ENCODE results near the gene LDLRAD3.
"Not testable (repeated sequence)": the region's sequence is repeated elsewhere in the genome, so short reads cannot be mapped to it uniquely, and the experiment has no call there.

LDLRAD3 gene

GRCh38 chr11:36189735-36190134 lies 245.9 kb downstream of the LDLRAD3 start:
- DNase-seq, result not testable (repeated sequence)

DNA sequence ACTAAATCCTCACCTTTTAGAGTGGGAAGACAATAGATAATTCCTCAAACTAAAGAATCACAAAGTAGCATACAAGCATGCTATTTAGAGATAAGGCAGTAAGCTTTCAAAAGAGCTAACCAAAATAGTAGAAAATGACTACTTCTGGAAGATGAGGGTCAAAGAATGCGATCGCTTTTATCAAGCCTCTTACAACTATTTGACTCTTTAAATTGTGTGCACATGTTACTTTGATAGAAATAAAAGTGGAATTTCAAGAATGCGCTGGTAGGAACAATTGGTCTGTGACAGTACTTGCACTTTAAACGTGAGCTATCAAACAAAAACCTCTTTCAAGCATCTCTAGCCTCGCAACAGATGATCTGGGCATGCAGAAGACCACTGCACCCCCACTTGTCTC lies 248.1 kb downstream of the LDLRAD3 start:
- DNase-seq, result no peak

DNA sequence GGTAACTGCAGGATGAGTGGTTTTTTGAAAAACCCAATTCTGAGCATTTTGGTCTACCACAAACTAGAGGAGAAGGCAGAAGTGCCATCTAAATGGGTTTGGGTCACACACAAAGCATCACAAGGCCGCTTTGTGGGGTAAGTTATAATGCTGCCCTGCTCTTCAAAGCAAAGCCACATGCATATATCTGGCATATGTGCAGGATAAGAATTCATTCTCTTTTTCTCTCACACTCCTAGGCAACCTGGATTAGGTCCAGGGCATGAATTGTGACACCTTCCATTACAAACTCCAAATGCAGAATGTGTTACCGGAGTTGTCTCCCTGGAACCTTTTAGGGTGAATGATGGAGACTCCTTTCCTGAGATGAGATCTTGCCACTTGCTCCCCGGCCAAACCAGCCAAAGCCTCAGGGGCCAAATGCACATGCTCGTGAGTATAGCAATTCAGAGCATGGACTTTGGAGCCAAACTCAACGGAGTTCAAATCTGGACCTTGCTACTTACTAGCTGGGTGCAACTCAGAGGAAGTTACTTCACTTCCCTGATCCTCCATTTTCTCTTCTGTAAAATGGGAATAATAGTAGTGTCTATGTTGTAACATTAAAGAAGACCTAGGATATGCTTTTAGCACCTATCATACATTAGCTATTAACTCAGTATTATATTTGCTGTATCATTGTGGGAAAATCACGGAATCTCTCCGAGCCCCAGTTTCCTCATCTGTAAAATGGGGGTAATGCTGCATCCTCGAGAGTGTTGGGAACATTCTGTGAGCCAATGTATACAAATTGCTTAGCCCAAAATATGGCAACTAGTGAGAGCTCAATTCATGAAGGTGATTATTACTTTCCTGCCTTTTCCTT lies 248.8 kb downstream of the LDLRAD3 start:
- DNase-seq, result no peak

DNA sequence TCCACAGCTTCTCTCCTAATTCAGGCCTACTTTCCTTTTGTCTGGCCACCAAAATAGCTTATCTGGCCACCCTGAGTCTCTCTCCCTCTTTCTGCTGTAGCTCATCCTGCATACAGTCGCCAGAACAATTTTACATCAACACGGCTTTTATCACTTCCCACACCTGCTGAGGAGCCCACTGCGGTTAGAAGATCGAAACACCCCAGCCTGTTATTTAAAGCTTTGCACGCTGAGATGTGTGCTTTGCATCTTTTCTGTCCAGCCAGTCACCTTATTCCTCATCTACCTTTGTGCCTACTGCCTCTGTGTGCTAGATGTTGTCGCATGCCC lies 249.4 kb downstream of the LDLRAD3 start:
- DNase-seq, result no peak

- DNase-seq, result no peak
These were observed 249.9 kb downstream of the LDLRAD3 start for GRCh38 chr11:36193721-36194120.

- no peak for DNase-seq
These were observed 251.9 kb downstream of the LDLRAD3 start for GRCh38 chr11:36195496-36196354.

DNA sequence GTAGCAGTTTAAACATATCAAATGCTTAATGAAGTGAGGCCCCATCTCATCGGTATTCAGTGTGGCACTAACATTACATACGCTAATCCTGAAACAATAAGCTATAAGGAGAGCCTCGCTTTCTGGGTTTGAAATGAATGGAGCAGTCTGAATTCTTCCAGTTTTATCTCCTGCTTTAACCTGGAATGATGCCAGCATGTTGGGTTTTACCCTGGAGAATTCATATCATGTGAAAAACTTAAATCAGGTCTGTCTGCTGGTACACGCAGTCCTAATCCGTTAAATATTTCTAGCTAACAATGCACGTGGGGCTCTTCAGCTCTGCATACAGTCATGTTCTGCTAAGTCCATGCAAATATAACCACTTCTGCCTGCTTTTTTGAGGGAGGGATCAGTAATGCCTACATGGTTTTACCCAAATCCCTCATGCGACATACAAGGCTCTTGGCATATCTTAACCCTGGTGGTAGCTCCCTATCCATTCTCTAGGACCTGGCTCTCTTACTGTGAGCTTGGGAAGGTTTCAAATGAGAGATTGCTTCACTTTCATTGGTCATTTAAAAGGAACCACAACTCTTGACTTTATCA lies 252.6 kb downstream of the LDLRAD3 start:
- DNase-seq, result no peak

DNA sequence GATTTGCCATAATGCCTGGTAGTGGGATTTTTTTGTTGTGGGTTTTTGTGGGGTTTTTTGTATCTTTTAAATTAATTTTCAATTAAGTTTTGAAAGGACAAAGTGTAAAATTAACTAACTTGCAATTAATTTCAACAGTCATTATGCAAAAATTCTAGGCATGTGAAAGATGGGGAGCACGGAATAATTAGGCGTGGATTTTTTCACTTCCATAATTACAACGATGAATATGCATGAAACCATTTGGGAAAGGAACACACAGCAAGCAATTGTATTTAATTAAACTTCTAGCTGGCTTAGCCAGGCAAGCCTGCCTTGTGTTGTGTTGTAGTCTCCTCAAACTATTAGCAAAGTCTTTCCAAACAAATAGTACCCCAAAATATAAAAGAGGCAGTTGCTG lies 257.5 kb downstream of the LDLRAD3 start:
- no peak for DNase-seq

GRCh38 chr11:36205536-36205935 lies 261.7 kb downstream of the LDLRAD3 start:
- DNase-seq, result no peak

- DNase-seq, result no peak
These were observed 266.7 kb downstream of the LDLRAD3 start for GRCh38 chr11:36210529-36210928.

DNA sequence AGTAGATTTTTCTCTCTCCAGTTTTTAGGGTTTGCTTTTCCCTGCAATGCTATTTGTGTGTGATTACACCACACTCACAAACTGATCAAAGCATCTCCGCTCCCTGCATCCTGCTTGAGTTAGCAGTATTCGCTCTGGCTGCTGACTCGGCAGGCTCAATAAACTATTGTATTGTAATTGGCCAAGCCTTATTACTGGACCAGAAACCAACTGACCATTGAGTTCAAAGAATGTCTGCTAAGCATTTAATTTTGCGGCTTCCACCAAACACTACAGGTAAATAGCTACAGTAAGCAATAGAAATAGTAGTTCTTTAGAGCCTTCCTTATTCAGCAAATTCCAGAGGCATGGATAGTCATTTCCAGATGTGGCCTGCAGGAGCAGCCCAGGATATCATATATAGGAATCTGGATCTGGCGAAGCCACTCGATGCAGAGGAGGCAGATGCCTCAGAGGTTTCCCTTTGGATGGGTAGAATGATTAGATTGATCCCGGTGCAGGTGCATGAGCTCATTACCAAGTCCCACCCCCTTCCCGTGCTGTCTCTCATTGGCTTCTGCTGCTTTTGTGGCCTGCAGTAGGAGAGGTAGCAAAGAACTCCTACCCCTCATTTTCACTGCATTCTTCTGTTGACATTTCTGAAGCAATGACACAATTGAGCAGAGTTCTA lies 268.0 kb downstream of the LDLRAD3 start:
- no peak for DNase-seq

DNA sequence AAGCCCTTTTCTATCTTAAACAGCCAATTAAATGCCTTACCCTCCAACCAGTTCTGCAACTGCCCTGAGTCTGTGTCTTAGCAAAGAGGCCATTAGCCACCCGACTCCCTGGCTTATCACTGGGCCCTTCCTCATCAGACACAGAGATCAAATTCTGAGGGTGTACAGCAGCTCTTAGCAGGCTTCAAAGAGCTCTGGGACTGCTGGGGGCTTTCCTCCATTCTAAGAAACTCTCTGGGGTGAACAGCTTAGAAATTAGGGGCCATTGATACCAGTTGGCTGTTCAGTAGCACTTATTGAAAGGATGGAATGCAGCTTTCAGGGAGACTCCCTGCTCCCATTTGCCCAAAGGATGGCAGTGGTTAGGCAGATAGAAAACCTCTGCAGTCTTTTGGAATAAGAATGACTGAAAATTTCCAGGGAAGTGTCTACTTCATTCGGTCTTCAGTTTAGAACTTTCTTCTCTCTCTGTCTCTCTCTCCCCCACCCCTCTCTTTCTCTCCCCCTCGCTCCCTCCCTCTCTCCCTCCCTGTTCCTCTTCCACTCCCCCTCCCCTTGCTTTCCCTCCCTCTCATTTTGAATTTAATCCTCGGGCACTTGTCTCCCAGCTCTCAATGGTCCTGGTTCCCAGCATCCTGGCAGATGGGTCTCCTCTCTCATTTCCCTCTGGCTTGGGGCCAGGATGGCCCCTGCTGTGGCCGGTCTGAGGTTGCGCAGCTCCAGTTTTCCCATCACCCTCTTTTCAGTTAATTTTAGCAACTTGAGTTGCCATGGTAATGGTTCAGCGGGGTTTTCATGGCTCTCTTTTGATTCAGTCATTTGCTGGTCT lies 268.9 kb downstream of the LDLRAD3 start:
- no peak for DNase-seq

DNA sequence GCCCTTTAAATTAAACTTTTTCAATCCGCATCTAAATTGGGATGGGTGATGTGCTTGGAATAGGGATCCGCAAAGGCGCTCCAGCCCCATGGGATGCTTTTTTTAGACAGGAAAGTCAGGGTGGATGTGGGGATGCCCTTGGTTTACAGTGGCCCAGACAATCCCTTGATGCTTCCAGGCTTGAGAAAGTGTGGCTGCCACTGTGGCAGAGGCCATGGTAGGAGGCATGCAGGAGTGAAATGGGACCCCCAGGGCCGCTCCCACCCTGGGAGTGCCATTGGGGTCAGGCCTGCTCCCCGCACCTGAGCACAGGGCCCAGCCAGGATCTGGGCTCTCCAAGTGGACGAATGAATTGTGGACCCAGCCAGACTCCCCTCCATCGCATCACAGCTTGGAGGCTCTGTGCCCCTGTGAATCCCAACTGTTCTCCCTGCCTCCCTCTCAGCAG lies 269.6 kb downstream of the LDLRAD3 start:
- DNase-seq, result no peak

- DNase-seq, result no peak
These were observed 270.6 kb downstream of the LDLRAD3 start for GRCh38 chr11:36214480-36214879.

DNA sequence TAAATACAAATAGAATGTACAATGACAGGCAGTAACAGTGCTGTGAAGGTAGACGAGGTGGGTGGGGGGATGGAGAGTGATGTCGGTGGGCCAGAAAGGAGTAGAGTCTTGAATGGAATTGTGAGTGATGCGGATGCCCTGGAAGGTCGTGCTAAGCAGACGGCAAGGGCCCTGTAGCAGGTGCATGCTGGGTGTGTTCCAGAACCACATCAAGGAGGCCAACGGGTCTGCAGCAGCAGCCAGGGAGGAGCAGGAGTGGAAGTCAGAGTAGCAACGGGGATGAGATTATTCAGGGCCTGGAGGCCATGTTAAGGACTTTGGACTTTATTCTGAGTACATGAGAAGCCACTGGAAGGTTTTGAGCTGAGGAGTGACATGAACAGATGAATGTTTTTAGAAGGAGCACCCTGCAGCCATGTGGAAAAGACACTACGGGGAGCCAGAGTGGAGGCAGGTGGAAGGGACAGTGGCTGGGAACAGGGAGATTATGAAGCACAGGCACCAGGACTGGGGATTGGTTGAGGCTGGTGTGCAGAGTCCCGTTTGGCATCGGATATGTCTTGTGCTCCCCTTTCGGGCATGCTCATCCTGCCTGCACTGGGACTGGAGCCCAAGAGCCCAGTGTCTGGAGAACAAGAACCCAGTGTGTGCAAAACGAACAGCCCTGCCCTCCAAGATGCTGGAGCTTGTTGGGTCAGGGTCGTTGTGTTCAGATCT lies 271.3 kb downstream of the LDLRAD3 start:
- DNase-seq, result no peak

GRCh38 chr11:36215693-36216060 lies 271.8 kb downstream of the LDLRAD3 start:
- DNase-seq, result no peak

GRCh38 chr11:36216061-36216615 lies 272.3 kb downstream of the LDLRAD3 start:
- no peak for DNase-seq

DNA sequence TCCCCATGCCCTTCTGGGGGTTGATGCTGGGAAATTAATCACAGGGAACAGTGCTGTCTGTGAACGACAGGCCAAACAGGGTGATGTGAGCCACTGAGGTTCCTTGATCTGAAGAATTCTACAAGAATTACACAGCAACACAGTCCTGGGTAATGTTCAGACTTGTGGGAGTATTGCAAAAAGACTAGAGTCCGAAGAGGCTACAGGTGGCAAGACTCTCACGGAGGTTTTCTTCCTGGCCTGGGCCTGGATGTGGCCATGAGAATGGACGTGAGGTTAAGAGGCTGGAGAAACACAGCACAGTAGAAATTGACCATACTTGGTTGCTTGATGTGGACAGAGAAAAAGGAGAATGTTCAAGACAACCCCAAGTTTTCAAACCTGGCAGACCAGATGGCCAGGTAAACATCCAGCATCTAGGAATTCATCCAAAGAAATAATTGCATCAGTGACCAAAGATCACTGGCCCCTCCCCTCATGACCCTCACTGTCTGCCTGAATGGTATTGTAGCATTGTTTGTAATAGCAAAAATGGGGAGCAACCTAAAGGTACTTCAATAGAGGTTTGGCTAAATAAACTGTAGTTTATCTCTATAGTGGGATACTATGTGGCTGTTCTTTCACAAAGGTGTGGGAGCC lies 274.5 kb downstream of the LDLRAD3 start:
- no peak for DNase-seq

GRCh38 chr11:36219996-36220395 lies 276.1 kb downstream of the LDLRAD3 start:
- no peak for DNase-seq

GRCh38 chr11:36222831-36223635 lies 279.2 kb downstream of the LDLRAD3 start:
- no peak for DNase-seq
